Stimulated activated CD8-positive, alpha-beta memory T cell treated with anti-CD3 and anti-CD28 coated beads, Interleukin-7, amount 100 ng/mL, for 24 hours (primary cell): Measurements from ENCODE around the gene WWC2.
"Not testable (repeated sequence)": the region's sequence is repeated elsewhere in the genome, so short reads cannot be mapped to it uniquely, and the experiment has no call there.

ENCODE experiments used
- DNase-seq: peaks from one replicate; pipeline ENCODE4 v3.0.0-alpha.2; 2020; ENCODE audit warnings: low read depth

Gene WWC2

DNA sequence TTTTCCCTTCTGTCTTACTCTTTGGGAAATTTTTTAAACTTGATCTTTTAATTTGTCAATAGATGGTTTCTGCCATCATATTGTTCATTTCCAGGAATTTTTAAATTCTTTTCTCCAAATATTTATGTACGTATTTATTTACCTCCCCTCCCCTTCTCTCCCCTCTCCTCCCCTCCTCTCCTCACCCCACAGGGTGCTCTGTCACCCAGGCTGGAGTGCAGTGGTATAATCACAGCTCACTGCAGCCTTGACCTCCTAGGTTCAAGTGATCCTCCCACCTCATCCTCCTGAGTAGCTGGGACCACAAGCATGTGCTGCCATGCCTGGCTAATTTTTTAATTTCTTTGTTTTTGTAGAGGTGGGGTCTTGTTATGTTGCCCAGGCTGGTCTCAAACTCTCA, 73.8 kb downstream of the WWC2 start:
- DNase-seq = no peak

DNA sequence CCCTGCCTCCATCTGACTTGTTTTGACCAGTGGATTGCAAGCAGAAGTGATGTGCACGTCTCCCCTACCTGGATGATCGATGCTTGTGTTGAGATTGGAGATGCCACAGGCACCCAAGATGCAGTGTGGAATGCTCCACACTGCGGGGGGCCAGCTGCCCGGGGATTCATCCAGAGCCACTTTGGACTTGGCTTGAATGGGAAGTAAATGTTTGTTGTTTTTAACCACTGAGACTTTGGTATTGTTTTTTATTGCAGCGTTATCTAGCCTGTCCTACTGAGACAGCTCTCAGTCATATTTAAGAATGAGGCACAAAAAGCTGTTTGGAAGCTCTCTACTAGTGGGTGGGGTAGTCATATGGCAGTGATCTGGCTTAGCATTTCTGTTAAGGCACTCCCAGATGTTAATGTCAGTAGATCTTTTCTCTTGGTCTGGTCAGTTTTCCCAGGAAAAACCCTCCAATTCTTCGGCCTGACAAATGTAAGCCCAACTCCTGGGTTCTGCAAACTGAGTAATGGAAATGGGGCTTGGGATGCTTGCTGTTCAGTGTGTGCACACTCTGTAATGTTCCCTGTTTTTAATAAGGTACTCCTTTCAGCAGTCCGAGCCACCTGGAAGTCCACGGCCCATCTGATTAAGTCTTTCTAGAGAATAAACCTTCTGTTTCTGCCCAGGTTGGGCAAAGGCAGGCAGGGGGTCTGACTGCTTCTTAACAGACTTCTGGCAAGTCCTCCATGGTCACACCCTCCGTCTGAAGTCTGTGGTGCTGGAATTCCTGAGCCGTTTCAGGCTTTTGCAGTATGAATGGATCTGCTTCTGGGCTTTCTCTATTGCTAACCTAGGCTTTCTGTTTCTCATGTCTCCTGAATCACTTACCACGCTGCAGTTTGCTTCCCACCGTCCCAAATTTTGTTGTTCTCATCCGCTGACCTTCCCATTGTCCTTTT, 74.8 kb downstream of the WWC2 start:
- DNase-seq = no peak

DNA sequence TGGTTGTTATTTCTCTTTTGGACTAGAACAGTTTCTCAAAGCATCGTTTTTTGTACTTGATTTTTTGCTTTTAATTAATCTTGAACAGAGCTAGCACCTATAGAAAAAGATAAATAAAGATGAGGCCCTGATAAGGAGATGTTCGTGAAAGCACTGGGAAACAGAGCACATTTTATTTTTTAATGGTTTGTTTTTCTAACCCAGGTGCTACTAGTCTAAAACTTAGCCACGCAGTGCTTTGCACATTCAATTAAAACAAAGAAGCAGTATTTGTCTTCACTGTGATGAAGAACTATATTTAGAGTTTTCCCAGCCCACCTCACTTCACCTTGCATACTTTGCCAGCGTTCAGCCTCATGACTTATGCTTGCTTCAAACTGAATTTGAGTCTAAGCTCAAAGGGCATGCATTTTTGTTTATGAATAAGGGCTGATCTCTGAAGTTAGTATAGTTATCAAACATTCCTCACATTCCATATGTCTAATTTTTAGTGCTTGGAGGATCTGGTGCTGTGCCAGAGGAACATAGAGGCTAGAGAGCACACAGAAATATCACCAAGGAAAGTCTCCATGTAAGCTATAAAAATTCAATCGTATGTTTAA, 76.7 kb downstream of the WWC2 start:
- DNase-seq = no peak

DNA sequence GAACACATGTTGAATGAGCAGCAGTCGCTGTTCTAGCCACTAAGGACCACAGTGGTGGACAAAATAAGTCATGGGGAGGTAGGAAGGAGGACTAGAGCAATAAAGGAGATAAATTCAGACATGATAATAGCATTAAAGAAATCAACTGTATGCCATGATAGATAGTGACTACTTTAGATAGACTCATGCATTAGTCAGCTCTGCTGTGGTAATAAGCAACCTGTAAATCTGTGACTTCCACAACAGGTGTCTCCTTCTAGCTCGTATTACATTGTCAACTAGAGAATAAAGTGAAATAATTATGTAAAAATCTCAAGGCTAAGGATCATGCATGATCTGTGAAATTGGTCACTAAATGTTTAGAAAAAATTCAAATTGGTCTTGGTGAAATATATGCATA, 77.9 kb downstream of the WWC2 start:
- DNase-seq = no peak

DNA sequence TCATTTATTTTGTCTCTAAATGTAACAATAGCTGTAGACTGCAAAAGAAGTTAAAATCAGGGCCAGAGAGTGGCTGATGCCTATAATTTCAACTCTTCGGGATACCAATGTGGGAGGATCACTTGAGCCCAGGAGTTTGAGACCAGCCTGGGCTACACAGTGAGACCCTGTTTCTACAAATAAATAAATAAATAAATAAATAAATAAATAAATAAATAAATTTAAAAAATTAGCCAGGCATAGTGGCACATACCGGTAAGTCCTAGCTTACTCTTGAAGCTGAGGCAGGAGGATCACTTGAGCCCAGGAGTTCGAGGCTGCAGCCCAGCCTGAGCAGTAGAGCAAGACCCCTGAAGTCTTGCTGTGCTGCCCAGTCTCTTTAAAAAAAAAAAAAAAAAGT, 79.1 kb downstream of the WWC2 start:
- DNase-seq = no peak

DNA sequence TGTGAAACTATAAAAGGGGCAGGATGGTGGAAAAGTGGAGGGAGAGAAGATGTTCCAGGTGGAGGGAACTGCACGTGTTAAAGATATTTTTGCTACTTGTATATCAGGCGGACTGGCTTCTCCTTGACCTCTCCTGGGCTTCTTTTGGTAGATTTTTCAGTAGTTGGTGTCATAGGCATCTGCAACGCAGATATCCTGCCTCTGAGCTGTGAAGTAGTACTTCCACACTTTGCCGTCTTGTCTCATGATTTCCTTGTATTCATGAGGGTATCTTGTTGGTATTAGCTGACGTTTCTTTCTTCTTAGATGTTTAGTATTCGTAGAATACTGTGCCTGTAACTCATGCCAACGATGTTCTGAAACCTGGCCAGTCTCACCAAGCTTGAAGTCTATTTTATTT, 81.0 kb downstream of the WWC2 start:
- no peak for DNase-seq

DNA sequence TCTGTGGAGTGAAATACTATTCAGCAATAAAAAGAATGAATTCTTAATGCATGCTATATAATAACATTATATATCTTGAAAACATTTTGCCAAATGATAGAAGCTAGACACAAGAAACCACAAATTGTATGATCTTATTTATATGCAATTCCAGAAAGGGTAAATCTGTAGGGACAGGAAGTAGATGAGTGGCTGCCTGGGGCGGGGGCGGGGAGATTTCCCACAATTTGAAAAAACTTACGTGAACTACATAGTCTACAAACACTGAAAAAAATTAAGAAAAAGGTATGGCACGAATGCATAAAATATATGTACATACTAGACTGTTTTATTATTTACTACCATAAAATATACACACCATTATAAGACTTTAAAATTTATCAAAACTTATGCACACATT, 81.6 kb downstream of the WWC2 start:
- no peak for DNase-seq

DNA sequence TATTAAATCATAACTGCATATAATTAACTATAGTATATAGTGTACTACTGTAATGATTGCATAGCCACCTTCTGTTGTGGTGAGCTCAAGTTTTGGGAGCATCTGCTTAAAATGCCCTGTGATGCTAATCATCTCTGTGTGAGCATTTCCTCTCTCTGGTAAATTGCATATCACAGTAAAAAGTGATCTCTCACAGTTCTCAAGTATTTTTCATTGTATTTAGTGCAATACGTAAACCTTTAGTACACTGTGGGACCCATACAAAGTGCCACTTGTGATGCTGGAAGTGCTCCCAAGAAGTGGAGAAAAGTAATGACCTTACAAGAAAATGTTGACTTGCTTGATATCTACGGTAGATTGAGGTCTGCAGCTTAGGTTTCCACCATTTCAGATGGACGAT, 82.0 kb downstream of the WWC2 start:
- no peak for DNase-seq

DNA sequence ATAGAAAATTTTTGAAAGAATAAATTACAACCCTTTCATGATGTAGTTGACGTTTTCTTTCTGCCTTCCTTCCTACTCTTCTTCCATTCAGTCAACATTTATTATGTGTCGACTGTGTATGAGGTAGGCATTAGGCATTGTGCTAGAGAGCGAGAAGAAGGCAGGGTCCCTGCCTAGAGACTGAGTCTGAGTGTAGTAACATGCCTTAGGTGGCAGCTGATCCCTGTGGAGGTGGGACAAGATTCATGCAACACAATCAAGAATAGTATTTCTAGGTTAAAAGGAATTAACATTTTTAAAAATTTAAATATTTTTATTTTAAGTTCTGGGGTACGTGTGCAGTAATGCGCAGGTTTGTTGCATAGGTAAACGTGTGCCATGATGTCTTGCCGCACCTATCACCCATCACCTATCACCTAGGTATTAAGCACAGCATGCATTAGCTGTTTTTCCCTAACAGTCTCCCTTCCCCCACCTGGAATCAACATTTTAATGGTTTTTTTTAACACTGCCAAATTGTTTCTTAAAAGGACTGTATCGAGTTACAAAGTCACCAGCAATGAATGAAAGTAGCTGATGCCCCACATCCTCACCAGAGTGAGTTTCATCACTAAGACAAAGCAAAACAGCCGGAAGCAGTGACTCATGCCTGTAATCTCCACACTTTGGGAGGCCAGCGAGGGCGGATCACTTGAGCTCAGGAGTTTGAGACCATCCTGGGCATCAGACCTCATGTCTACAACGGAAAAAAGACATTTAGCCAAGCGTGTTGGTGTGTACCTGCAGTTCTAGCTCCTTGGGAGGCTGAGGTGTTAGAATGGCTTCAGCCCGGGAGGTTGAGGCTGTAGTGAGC, 84.0 kb downstream of the WWC2 start:
- DNase-seq = no peak

DNA sequence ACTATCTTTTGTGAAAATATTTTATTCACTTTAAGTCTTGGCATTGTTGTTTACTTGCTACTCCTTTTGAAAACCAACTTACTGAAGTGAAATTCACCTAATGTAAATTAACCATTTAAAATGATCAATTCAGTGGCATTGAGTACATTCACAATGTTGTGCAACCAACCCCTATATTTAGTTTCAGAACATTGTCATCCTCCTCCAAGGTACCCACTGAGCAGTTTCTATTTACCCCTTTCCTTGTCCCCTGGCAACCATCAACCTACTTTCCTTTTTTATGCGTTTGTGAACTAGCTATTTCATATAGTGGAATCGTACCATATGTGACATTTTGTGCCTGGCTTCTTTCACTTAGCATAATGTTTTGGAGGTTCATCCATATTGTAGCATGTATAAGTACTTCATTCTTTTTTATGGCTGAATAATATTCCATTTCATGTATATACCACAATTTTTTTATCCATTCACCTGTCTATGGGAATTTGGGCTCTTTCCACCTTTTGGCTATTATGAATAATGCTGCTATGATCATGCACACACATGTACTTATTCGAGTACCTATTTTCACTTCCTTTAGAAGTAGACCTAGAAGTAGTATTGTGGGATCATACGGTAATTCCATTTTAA, 85.0 kb downstream of the WWC2 start:
- no peak for DNase-seq

DNA sequence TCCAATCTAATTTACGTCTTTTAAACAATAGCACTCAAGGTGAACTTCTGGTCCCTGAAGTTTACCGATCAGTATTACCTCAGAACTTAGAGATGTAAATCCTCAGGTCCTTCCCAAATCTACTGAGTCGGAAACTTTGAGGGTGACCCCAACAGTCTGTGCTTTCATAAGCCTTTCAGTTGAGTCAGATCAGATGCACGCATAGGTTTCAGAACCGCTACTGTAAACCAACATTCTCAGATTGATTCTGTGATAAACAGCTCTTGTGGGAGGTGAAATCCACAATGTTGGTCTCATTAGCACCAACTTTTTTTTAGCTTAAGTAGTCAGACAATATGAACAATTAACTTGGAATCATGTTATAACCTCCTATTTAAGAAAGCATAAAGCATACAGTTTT, 86.0 kb downstream of the WWC2 start:
- DNase-seq = no peak

DNA sequence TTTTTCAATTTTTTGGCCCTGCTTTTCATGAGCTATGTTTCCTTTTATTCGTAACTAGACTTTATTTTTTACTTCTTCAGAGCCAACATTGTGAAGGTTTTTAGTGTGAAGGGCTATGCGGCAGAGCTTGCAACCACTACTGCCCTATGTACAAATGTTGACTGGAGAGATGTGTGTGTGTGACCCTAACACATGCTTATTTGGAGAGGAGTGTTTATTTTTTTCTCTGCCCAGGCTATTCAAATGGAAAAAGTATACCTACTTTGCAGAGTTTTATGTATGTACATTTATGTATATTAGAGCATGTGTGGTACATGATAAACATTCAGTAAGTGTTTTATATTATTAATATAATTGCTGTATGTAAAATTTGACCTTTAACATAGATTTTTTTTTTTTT, 86.5 kb downstream of the WWC2 start:
- DNase-seq = no peak

DNA sequence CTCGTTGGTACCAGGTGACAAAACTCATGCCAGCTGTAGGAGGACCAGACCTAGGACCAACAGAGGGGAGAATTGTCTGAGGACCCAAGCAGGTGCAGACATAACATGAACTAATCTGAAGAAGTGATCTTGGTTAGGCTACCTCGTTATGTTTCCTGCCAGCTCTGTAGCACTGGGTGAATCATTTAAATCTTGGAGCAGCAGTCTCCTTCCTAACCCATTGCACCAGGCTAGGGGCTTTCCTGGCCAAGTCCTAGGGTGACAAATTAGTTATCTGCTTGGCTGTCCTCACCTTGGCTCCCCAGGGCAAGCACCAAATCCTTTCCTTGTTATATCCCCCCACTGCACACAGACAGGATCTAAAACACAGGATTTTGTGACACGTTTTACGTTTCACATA, 87.8 kb downstream of the WWC2 start:
- no peak for DNase-seq

DNA sequence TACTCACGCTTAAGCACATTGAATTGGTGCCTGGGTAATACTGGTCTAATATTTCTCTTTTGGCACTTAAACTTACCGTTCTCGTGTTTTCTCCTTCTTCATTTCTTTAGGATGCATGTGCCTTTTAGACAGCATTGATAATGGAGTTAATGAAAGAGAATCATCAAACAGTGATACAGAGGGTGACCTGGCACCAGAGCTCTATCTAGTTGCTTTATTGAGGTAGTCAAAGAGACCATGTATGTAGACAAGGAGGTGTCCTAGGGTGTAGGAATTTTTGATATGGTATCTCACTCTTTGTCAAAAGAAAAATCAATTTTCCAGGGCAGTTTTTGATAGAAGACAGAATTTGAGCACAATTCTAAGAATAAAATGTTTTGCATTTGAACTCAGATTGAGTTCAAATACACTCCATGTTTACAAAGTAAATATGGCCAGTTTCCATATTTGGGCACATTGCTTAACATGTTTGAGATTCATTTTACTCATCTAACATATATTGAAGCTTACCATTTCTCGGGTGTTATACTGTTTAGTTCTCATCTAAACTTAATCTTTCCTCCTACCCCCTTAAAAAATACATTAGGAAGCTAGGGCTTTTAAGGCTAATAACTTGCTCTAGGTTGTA, 92.0 kb downstream of the WWC2 start:
- DNase-seq = no peak

DNA sequence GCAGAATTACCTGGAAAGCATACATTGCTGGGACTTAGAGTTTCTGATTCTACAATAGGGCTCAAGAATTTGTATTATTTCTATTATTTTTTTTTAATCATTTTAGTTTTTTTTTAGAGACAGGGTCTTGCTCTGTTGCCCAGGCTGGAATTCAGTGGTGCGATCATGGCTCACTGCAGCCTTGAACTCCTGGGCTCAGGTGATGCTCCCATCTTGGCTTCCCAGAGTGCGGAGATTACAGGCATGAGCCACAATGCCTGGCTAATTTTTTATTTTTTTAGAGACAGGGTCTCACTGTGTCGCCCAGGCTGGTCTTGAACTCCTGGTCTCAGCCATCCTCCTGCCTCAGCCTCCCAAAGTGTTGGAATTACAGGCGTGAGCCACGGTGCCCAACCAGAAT, 92.6 kb downstream of the WWC2 start:
- DNase-seq = no peak

DNA sequence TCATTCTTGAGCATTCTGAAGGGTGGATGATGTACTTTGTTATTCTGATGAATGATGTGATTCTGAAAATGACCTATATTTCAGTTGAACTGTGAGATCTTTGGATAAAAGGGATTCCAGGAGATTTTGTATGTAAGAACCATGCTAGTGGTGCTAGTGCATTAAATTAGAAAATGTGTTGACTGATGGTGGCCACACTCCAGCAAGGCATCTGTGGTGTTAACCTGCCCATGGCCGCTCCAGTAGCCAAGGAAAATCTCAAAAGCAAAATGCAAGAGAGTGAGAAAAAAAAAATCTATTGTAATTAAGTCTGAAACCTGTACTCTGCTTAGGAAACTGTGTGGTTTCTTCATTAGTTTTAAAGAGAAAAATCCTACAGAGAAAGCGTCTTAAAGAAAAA, 93.5 kb downstream of the WWC2 start:
- DNase-seq = no peak

DNA sequence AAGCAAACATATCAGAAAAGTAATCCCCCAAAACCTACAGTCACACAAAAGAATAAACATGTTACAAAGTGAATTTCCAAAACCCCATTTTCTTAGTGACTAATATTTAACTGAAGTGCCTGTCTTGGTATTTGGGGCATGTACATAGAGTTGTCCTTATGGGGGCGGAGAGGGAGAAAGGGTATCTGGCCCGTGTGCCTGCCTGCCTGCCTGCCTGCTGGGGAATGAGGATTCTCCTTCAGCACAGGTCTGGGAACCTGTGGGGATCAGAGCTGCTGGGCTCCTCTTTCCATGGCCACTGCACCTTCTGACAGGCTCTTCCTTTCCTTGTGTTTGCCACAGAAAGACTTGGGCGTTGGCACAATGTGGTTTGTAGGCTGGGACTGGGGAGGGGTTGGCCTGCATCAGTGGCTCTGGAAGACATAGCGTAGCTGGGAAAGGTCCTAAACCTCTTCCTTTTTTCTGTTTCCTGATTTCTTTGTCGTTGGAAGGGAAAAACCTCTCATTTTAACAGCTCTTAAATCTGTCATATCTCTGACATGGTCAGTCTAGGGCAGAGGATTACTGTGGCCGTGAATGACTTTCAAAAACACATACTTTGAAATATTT, 94.8 kb downstream of the WWC2 start:
- DNase-seq = not testable (repeated sequence)

DNA sequence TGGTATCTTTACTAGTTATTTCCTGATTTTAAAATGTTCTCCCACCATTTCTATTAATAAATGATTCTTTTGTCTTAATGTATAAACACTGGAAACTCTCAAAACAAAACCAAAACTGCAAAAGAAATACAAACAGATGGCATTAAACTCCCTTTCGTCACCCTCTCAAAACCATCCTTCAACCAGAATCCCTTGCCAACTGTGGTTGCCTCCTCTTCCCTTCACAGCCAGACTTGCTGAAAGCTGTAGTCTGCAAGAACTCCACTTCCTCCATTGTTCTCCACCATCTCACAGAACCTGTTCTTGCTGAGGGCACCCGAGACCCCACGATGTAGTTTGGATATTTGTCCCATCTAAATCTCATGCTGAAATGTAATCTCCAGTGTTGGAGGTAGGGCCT, 96.5 kb downstream of the WWC2 start:
- DNase-seq = no peak

DNA sequence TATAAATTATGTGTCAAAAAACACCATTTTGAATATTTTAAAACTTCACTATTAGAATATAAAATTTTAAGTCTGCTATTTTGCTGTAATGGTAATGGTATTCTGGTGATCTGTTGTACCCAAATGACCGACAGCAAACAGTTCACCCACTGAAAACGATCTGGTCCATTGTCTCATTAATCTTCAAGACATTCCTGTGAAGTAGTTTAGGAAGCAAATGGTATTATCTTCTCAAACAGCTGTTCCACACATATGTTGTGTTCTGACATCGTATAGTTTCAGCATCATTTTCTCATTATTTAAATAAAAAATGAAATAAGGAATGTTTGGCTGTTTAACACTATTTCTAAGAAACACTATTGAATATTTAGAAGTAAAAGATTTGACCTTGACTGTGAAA, 98.1 kb downstream of the WWC2 start:
- DNase-seq = no peak

DNA sequence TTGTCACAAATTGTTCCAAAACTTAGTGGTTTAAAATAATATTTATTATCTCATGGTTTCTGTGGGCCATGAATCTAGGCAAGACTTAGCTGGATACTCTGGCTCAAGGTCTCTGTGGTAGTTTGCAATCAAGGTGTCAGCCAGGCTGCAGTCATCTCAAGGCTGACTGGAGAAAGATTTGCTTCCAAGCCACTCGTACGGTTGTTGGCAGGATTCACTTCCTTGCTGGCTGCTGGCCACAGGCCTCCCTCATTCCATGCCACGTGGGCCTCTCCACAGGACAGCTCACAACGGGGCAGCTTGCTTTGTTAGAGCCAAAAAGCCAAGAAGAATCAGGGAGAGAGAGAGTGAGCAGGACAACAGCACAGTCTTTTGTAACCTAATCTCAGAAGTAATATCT, 101.4 kb downstream of the WWC2 start:
- DNase-seq = no peak

DNA sequence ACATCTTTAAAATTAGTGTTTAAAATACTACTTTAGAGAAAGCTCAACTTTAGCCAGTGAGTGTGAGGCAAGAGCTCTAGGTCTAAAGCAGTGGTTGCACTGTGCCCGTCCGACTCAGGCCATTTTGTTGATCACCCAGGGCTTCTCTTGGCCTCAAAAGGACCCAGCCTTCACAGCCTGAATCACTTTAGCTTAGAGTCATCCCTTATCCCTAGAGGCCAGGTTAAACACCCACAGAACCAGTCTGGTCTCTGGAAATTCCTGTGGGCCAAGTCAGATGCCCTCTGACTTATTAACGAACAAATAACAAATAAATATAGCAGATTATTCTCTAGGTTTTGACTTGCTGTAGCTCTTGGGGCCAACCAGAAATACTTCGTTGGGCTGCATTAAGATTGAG, 102.3 kb downstream of the WWC2 start:
- no peak for DNase-seq

DNA sequence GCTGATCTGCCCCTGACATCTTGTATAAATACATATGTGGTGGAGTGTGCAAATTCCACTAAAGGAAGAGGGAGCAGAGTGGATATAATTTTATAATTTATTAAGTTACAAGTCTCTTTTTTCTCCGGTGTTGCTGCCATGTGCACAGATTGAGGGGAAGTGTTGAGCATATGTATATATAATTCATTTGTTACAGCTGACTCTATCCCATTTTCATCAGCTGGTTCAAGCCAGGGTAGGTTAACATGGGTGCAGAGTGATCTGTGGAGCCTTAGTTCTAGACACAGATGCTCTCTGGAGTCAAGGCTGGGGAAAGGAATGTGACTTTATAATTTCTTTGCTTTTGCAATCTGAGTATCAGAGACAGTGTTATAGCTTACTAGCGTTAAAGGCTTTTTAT, 103.5 kb downstream of the WWC2 start:
- DNase-seq = no peak
